ENCODE results near the gene OSTC.

Gene OSTC

DNA sequence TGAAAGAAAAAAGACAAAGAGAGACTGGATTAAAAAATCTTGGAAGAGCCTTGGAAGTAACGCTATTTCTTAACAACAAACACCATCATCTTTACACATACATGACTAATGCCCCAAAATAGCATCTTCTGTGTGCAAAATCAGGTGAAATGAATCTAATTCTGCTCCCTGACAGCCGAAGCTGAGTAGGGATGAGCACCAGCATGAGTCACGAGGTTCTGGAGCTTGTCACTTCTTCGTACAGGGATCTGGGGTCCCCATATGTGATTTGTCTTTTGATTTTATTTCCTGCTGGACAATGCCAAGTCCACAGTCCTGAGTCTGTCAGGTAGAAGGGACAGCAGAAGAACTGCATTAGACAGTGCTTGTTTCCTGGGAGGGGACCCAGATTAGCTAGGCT is 55.9 kb downstream of the OSTC start:
- no peak for TF ChIP-seq POLR2AphosphoS5 (IDR thresholded peaks at IDR 0.05; ENCODE audit: low read depth, low read length)
- no peak for TF ChIP-seq TAF1 (IDR thresholded peaks at IDR 0.05; ENCODE audit: borderline replicate concordance, insufficient read depth, low read length)
- no peak for TF ChIP-seq REST (IDR thresholded peaks at IDR 0.05; ENCODE audit: insufficient read depth in 1 of 2, low read depth in 2 of 2, low read length in 2 of 2)
- TF ChIP-seq SIN3A (IDR thresholded peaks at IDR 0.05; ENCODE audit: borderline replicate concordance, insufficient read depth, low read length) = no peak
- TF ChIP-seq FOXP2 (optimal IDR thresholded peaks at IDR 0.05; ENCODE audit: borderline replicate concordance, extremely low read depth, extremely low read length, insufficient read depth) = no peak

- TF ChIP-seq REST (IDR thresholded peaks at IDR 0.05; ENCODE audit: insufficient read depth in 1 of 2, low read depth in 2 of 2, low read length in 2 of 2) (no peak), TAF1 (IDR thresholded peaks at IDR 0.05; ENCODE audit: borderline replicate concordance, insufficient read depth, low read length) (no peak), FOXP2 (optimal IDR thresholded peaks at IDR 0.05; ENCODE audit: borderline replicate concordance, extremely low read depth, extremely low read length, insufficient read depth) (no peak), SIN3A (IDR thresholded peaks at IDR 0.05; ENCODE audit: borderline replicate concordance, insufficient read depth, low read length) (no peak), POLR2AphosphoS5 (IDR thresholded peaks at IDR 0.05; ENCODE audit: low read depth, low read length) (no peak)
Observed at GRCh38 chr4:108709234-108709633, 58.8 kb downstream of the OSTC start.

GRCh38 chr4:108709722-108710121 is 59.3 kb downstream of the OSTC start:
- TF ChIP-seq TAF1 (IDR thresholded peaks at IDR 0.05; ENCODE audit: borderline replicate concordance, insufficient read depth, low read length) (no peak), FOXP2 (optimal IDR thresholded peaks at IDR 0.05; ENCODE audit: borderline replicate concordance, extremely low read depth, extremely low read length, insufficient read depth) (no peak), REST (IDR thresholded peaks at IDR 0.05; ENCODE audit: insufficient read depth in 1 of 2, low read depth in 2 of 2, low read length in 2 of 2) (no peak), SIN3A (IDR thresholded peaks at IDR 0.05; ENCODE audit: borderline replicate concordance, insufficient read depth, low read length) (no peak), POLR2AphosphoS5 (IDR thresholded peaks at IDR 0.05; ENCODE audit: low read depth, low read length) (no peak)

GRCh38 chr4:108714880-108715279 is 64.5 kb downstream of the OSTC start:
- no peak for TF ChIP-seq POLR2AphosphoS5 (IDR thresholded peaks at IDR 0.05; ENCODE audit: low read depth, low read length)

GRCh38 chr4:108716340-108716739 is 65.9 kb downstream of the OSTC start:
- TF ChIP-seq SIN3A (IDR thresholded peaks at IDR 0.05; ENCODE audit: borderline replicate concordance, insufficient read depth, low read length) = no peak

DNA sequence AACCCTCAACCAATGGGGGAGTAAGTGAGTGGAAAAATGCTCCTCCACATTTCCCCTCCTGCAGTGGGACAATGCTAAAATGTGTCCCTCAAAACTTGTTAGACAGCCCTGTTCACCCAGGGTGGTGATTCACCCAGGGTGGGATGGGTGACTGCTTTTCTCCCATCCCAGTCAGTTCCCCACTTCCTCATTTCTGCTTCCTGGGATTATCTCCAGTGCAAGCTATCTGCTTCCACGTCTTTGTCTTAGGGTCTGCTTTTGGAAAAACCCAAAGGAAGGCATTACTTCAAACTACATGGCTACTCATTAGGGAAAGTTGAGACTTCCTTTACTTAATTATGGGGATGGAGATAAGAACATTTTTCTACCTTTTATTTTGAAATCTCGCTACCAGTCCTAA is 67.0 kb downstream of the OSTC start:
- TF ChIP-seq POLR2AphosphoS5 (IDR thresholded peaks at IDR 0.05; ENCODE audit: low read depth, low read length) (no peak), FOXP2 (optimal IDR thresholded peaks at IDR 0.05; ENCODE audit: borderline replicate concordance, extremely low read depth, extremely low read length, insufficient read depth) (no peak), SIN3A (IDR thresholded peaks at IDR 0.05; ENCODE audit: borderline replicate concordance, insufficient read depth, low read length) (no peak), REST (IDR thresholded peaks at IDR 0.05; ENCODE audit: insufficient read depth in 1 of 2, low read depth in 2 of 2, low read length in 2 of 2) (no peak), TAF1 (IDR thresholded peaks at IDR 0.05; ENCODE audit: borderline replicate concordance, insufficient read depth, low read length) (no peak)

Data from PFSK-1 (cell line).